Heart left ventricle (tissue), 16 donors: Measurements from ENCODE around the gene CPNE9. TPM values are rescaled to one million over a fixed set of nuclear protein-coding genes. Genes with fewer than 3 reads are reported as not detected.

Experiments
- ATAC-seq, 4 donors: fragments of 200-7000 bp; cut with Tn5 transposase; one replicate each; pipeline ENCODE4 v1.9.1; 2020 to 2022; ENCODE audit warnings: moderate library complexity in 4 of 4, mild to moderate bottlenecking in 3 of 4, moderate number of reproducible peaks in 1 of 4
- DNase-seq, 5 donors: peaks; one replicate each; pipeline ENCODE4 v3.0.0-alpha.2; 2020
- H3K27ac ChIP-seq, 12 donors: fragments of 200-600 bp; sonication (generic) in 4 of 12; one replicate each; pipeline versions ENCODE4 v1.5.0 to v1.8.0; 2016 to 2022; ENCODE audit warnings: mild to moderate bottlenecking in 2 of 12
- H3K27me3 ChIP-seq, 9 donors: fragments of 200-600 bp; sonication (generic) in 2 of 9; one replicate each; pipeline versions ENCODE4 v1.5.1 to v1.8.0; 2016 to 2022; ENCODE audit warnings: mild to moderate bottlenecking in 3 of 9
- H3K36me3 ChIP-seq, 9 donors: fragments of 200-600 bp; sonication (generic) in 2 of 9; one replicate each; pipeline versions ENCODE4 v1.5.0 to v1.8.0; 2018 to 2022; ENCODE audit warnings: mild to moderate bottlenecking in 2 of 9
- H3K4me1 ChIP-seq, 12 donors: fragments of 200-600 bp; sonication (generic) in 4 of 12; one replicate each; pipeline versions ENCODE4 v1.5.0 to v1.8.0; 2016 to 2022; ENCODE audit warnings: mild to moderate bottlenecking in 3 of 12
- H3K4me3 ChIP-seq, 12 donors: fragments of 200-600 bp; sonication (generic) in 4 of 12; one replicate each; pipeline versions ENCODE4 v1.5.0 to v1.8.0; 2017 to 2022; ENCODE audit warnings: mild to moderate bottlenecking in 9 of 12, moderate library complexity in 4 of 12
- H3K9me3 ChIP-seq, 12 donors: fragments of 200-600 bp; sonication (generic) in 4 of 12; one replicate each; pipeline versions ENCODE4 v1.5.0 to v1.8.0; 2016 to 2022; ENCODE audit warnings: mild to moderate bottlenecking in 1 of 12
- POLR2A ChIP-seq, 2 donors: fragments of 450-650 bp; IDR thresholded peaks; one replicate each; pipeline ENCODE4 v1.6.1; 2017; ENCODE audit warnings: antibody characterized with exemption in 2 of 2, mild to moderate bottlenecking in 2 of 2, moderate library complexity in 2 of 2
- WGBS, 4 donors: extraction: QIAGEN DNeasy Blood & Tissue Kit in 2 of 4; methylation state at CpG; one replicate each; pipeline versions ENCODE4 v1.1.5 to v1.1.7; 2013 to 2018; 5-methylcytosine and 5-hydroxymethylcytosine counted together
- intact Hi-C, 10 donors: fragments of 100-400 bp; cut with DNase I; formaldehyde crosslinking; loops; one replicate each; pipeline versions ENCODE4 v1.11.1 to v1.14.2; 2022
- polyA plus RNA-seq, 2 donors: library from polyadenylated mRNA; stranded (reverse); fragments of 200-250 nt; gene quantifications; one replicate each; pipeline ENCODE4 v1.2.3, GENCODE V29; 2013
- total RNA-seq, 9 donors: library from RNA; depleted of rRNA in 2 of 9; stranded (reverse); fragments of >200 nt in 2 of 9; fragmentation: NEBNext Ultra II Directional in 3 of 9; extraction: Animal tissue kit (Norgen Biotek cat#: 25700) in 3 of 9; gene quantifications; one replicate each; pipeline versions ENCODE4 v1.1.0 to v1.2.4, GENCODE V29; 2016 to 2023
- TF ChIP-seq, protein P1 (sequence below), 12 donors: fragments of 200-600 bp; sonication (generic) in 4 of 12; IDR thresholded peaks; one replicate each; pipeline versions ENCODE4 v1.5.0 to v1.8.0; 2018 to 2022; ENCODE audit warnings: antibody characterized with exemption in 12 of 12, mild to moderate bottlenecking in 5 of 12
- donor health status: ischemic (EF 13 %, LVEDD 7.1; RV severe dilation, severe dysfunction).
- donor health status: healthy with polysubstance abuse.
- donor health status: DM: no; HTN: yes; CAD: no.
- donor health status: DM: no; HTN: no; CAD: no.
- donor health status: ischemic (EF 25% LVEDD 6.9; RV normal size, moderate dysfunction).
- donor health status: ischemic (EF 25% LVEDD 5.7; RV mildly dilated, moderate dysfunction).
- donor health status: healthy.
- donor health status: DM: yes; HTN: yes; CAD: no.
- donor health status: ischemic (EF 35%, LVEDD 5.7; RV mildly dilated, moderate dysfunction).
- donor health status: nonischemic (EF 11% LVEDD 7.7; RV severe dilation, severe dysfunction).
- donor health status: DM: yes; HTN: yes; CAD: no.
- donor health status: PGD.
- donor health status: ischemic (EF 29% LVEDD 5.4; RV normal size, mild dysfunction).
- donor health status: nonischemic (EF 23%, LVEDD 6.1; RV moderate dilation, normal function).

Gene CPNE9
- total and polyA plus RNA-seq, 11 donors, result 0.04 TPM; not detected in 10

DNA sequence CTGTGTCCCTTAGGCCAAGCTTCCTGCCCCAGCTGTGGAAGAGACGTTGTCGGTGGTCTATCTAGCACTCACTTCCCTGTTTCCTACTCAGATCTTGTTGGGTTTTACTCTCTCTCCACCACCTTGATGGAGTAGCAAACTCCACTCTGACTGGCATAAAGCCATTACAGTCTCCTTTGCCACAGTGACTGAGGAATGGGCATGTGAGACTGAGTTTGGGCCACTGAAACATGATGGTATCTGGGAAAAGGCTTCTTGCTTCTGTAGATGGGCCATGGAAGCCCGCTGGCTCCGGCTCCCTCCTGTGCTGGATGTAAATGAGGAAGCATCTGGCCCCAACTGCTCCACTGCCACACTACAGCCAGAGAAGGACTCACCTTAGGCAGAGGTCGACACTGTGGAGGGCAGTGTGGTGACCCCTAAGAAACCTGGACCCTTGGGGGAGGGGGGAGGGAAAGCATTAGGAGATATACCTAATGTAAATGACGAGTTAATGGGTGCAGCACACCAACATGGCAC lies 75.5 kb downstream of the CPNE9 start:
- Histone ChIP-seq H3K4me3 (no peak overlapping the region), H3K27me3 (no peaks in the 10 kb centered on the region), H3K4me1 (peaks cover 0 to 61% (median 0%) of the 10 kb centered on the region in 12 donors), H3K36me3 (peaks cover 0 to 48% (median 43%) of the 10 kb centered on the region in 9 donors), H3K27ac (peak overlapping the region in 1 of 12 donors; percentile 87), H3K9me3 (no peaks in the 10 kb centered on the region)
- WGBS, 4 donors, result 79 to 92% (median 83%) methylated on average over 4 to 6 of the region's 6 CpGs
- ATAC-seq, result peak in 1 of 4 donors; percentile 25
- no peak for DNase-seq
- TF ChIP-seq POLR2A (IDR thresholded peaks at IDR 0.05), result no peak
- TF ChIP-seq, protein P1, sequence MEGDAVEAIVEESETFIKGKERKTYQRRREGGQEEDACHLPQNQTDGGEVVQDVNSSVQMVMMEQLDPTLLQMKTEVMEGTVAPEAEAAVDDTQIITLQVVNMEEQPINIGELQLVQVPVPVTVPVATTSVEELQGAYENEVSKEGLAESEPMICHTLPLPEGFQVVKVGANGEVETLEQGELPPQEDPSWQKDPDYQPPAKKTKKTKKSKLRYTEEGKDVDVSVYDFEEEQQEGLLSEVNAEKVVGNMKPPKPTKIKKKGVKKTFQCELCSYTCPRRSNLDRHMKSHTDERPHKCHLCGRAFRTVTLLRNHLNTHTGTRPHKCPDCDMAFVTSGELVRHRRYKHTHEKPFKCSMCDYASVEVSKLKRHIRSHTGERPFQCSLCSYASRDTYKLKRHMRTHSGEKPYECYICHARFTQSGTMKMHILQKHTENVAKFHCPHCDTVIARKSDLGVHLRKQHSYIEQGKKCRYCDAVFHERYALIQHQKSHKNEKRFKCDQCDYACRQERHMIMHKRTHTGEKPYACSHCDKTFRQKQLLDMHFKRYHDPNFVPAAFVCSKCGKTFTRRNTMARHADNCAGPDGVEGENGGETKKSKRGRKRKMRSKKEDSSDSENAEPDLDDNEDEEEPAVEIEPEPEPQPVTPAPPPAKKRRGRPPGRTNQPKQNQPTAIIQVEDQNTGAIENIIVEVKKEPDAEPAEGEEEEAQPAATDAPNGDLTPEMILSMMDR (IDR thresholded peaks at IDR 0.05), result no peak
- intact Hi-C loops, result no loop called here

Other genes with a start within 250 kb of the CPNE9 start
- gene LHFPL4, start 150.0 kb upstream of the CPNE9 start, total RNA-seq, result under 1 TPM in 1 of 9 donors, not detected in 8; 0.08 TPM
- not detected for gene LHFPL4, start 150.0 kb upstream of the CPNE9 start, polyA plus RNA-seq
- 10 to 100 TPM; 31.6 to 93.7 (median 46.3) TPM for gene MTMR14, start 54.3 kb upstream of the CPNE9 start, total RNA-seq
- 10 to 100 TPM; 34.1 to 37.7 TPM for gene MTMR14, start 54.3 kb upstream of the CPNE9 start, polyA plus RNA-seq
- gene BRPF1, start 27.9 kb downstream of the CPNE9 start, total RNA-seq, result 10 to 100 TPM in 6 of 9 donors, 1 to 10 TPM in 3; 9.0 to 17.8 (median 10.6) TPM
- gene BRPF1, start 27.9 kb downstream of the CPNE9 start, polyA plus RNA-seq, result 10 to 100 TPM in 1 of 2 donors, 1 to 10 TPM in 1; 5.5 to 12.0 TPM
- 10 to 100 TPM in 2 of 9 donors, 1 to 10 TPM in 7; 6.2 to 14.8 (median 8.3) TPM for gene OGG1, start 46.1 kb downstream of the CPNE9 start, total RNA-seq
- gene OGG1, start 46.1 kb downstream of the CPNE9 start, polyA plus RNA-seq, result 10 to 100 TPM in 1 of 2 donors, 1 to 10 TPM in 1; 9.8 to 12.2 TPM
- gene CAMK1, start 66.1 kb downstream of the CPNE9 start, total RNA-seq, result 10 to 100 TPM in 7 of 9 donors, 1 to 10 TPM in 2; 9.7 to 26.3 (median 14.7) TPM
- gene CAMK1, start 66.1 kb downstream of the CPNE9 start, polyA plus RNA-seq, result 10 to 100 TPM; 13.8 to 17.5 TPM
- gene TADA3, start 88.6 kb downstream of the CPNE9 start, total RNA-seq, result 10 to 100 TPM; 32.8 to 61.5 (median 45.9) TPM
- 10 to 100 TPM; 37.2 to 53.3 TPM for gene TADA3, start 88.6 kb downstream of the CPNE9 start, polyA plus RNA-seq
- 100 to 1,000 TPM in 1 of 9 donors, 10 to 100 TPM in 8; 48.8 to 147 (median 79.7) TPM for gene ARPC4, start 89.2 kb downstream of the CPNE9 start, total RNA-seq
- 100 to 1,000 TPM in 1 of 2 donors, 10 to 100 TPM in 1; 30.0 to 151 TPM for gene ARPC4, start 89.2 kb downstream of the CPNE9 start, polyA plus RNA-seq
- 10 to 100 TPM in 5 of 9 donors, 1 to 10 TPM in 4; 7.0 to 30.3 (median 11.8) TPM for gene TTLL3, start 106.4 kb downstream of the CPNE9 start, total RNA-seq
- gene TTLL3, start 106.4 kb downstream of the CPNE9 start, polyA plus RNA-seq, result 10 to 100 TPM in 1 of 2 donors, 1 to 10 TPM in 1; 4.7 to 17.3 TPM
- 10 to 100 TPM; 25.8 to 68.6 (median 31.1) TPM for gene RPUSD3, start 140.2 kb downstream of the CPNE9 start, total RNA-seq
- gene RPUSD3, start 140.2 kb downstream of the CPNE9 start, polyA plus RNA-seq, result 10 to 100 TPM; 41.1 to 43.5 TPM
- gene CIDEC, start 176.4 kb downstream of the CPNE9 start, total RNA-seq, result 10 to 100 TPM in 2 of 9 donors, 1 to 10 TPM in 4, under 1 TPM in 1, not detected in 2; 0.72 to 59.0 (median 1.6) TPM
- 10 to 100 TPM in 1 of 2 donors, 1 to 10 TPM in 1; 4.0 to 17.5 TPM for gene CIDEC, start 176.4 kb downstream of the CPNE9 start, polyA plus RNA-seq
- gene JAGN1, start 186.8 kb downstream of the CPNE9 start, total RNA-seq, result 10 to 100 TPM; 15.1 to 40.3 (median 21.2) TPM
- gene JAGN1, start 186.8 kb downstream of the CPNE9 start, polyA plus RNA-seq, result 10 to 100 TPM; 20.8 to 77.3 TPM
- gene IL17RE, start 199.0 kb downstream of the CPNE9 start, total RNA-seq, result 1 to 10 TPM in 4 of 9 donors, under 1 TPM in 5; 0.65 to 6.9 (median 0.79) TPM
- 1 to 10 TPM in 1 of 2 donors, under 1 TPM in 1; 0.95 to 1.3 TPM for gene IL17RE, start 199.0 kb downstream of the CPNE9 start, polyA plus RNA-seq
- gene IL17RC, start 213.3 kb downstream of the CPNE9 start, total RNA-seq, result 10 to 100 TPM; 20.6 to 45.3 (median 29.2) TPM
- gene IL17RC, start 213.3 kb downstream of the CPNE9 start, polyA plus RNA-seq, result 10 to 100 TPM; 34.7 to 42.1 TPM
- gene CRELD1, start 230.0 kb downstream of the CPNE9 start, total RNA-seq, result 10 to 100 TPM; 45.9 to 77.8 (median 60.6) TPM
- 10 to 100 TPM; 61.8 to 71.8 TPM for gene CRELD1, start 230.0 kb downstream of the CPNE9 start, polyA plus RNA-seq
- 1 to 10 TPM in 4 of 9 donors, under 1 TPM in 5; 0.39 to 2.3 (median 0.81) TPM for gene PRRT3, start 248.6 kb downstream of the CPNE9 start, total RNA-seq
- gene PRRT3, start 248.6 kb downstream of the CPNE9 start, polyA plus RNA-seq, result under 1 TPM; 0.44 to 0.46 TPM